ENCODE results near the gene CXCR4.
A peak's percentile ranks its signal among the peaks of the same experiment; 100 is the strongest.

Gene CXCR4

DNA sequence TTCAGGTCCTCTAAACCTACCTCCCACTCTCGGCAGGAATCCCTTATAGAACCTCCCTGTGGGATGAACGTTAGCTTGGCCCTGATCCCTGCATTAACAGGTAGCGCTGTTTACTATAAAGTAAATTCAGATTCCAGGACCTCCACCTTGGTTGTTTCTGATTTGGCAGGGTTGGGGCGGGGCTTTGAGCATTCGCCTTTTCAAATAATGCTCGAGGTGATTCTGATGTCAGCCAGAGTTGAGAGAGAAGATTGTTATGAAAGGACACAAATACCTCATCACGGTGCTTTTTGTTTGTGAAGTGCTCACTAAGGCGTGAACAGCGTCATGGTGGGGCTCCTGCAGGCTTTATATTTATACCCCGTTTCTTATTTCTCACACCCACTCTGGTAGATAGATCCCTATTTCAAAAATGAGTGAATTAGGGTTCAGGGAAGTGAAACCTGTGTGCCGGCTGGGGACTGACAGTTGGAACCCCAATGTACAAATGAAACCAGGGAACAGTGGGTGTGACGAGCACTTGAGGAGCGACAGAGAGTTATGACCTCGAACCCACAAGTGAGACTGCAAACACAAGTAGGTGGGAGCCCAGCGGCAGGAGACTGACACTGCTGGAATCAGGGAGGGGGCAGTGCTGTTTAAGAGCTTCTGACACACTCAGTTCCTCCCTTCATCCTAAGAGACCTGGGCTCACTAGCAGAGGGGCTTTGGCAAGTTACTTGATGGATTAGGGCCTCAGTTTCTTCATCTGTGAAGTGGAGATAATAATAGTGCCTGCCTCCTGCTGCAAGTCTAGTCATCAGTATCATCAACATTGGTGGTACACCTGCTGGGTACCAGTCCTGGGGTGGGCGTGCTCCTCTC lies 14.2 kb upstream of the CXCR4 start:
- DNase-seq (ENCODE audit: extremely low read depth in 1 of 2, low read depth in 1 of 2) = peak; percentile 39 to 67

- no peak for DNase-seq (ENCODE audit: extremely low read depth in 1 of 2, low read depth in 1 of 2)
Measured at GRCh38 chr2:136131484-136131960, 13.6 kb upstream of the CXCR4 start.

GRCh38 chr2:136130511-136130910 lies 12.6 kb upstream of the CXCR4 start:
- DNase-seq (ENCODE audit: extremely low read depth in 1 of 2, low read depth in 1 of 2) = no peak

DNA sequence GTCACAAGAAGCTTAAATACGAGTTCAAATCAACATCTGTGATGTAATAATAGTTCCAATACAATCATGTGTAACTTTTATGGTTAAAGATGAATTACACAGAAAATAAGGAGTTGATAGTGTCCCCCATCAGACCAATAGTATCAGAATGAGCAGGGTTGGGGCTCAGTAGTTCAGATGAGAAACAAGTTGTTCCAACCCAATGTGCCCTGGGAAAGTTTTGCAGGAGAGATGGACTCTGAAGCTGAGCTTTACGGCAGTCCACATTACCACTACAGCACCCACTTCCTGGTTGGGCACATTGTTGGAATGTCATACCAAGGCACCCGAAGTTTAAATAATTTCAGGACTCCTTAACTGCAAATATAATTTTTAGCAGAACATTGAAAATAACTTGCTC lies 12.1 kb upstream of the CXCR4 start:
- DNase-seq (ENCODE audit: extremely low read depth in 1 of 2, low read depth in 1 of 2) = no peak

DNA sequence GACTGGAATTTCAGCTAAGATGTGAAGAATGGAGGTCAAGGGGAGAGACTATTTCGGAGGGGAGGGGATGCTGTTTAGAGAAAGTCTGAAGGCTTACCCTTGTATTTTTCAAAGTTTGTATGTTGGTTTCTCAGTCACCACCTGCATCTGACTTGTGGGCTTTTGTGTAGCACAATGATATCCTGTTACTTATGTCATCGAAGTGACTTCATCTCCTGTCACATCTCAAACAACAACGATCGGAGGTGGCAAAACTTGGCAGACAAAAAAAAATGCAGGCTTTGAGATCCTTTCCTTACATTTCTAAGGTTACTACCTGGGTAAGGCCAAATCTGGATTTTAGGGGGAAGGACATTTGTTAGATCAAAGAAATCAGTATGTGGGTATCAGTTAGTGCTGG lies 11.7 kb upstream of the CXCR4 start:
- DNase-seq (ENCODE audit: extremely low read depth in 1 of 2, low read depth in 1 of 2) = no peak

- DNase-seq (ENCODE audit: extremely low read depth in 1 of 2, low read depth in 1 of 2) = no peak
Measured at GRCh38 chr2:136128905-136129304, 11.0 kb upstream of the CXCR4 start.

GRCh38 chr2:136128366-136128765 lies 10.4 kb upstream of the CXCR4 start:
- no peak for DNase-seq (ENCODE audit: extremely low read depth in 1 of 2, low read depth in 1 of 2)

- no peak for DNase-seq (ENCODE audit: extremely low read depth in 1 of 2, low read depth in 1 of 2)
Measured at GRCh38 chr2:136127356-136127755, 9.4 kb upstream of the CXCR4 start.

DNA sequence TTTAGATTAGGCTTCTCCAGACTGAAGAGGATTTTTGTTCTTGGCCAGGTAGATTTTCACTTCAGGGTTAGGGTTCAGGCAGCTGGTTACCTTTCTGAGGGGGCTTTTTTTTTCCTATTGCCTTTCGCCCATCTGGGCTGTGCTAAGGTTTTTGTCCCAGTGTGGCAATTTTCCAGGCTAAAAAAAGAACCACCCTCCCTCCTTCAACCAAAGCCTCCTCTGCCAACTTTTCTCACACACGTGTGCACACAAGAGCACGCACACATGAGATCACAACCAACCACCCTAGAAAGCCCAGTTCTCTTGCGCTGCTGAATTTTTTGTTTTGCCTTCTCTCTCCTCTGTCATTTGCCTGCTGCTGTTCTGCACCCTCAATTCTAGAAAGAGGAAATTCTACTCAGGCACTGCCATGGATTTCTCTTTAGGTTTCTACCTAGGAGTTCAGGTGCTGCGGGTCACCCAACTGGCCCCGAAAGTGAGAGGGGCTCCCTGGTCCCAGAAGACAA lies 8.5 kb upstream of the CXCR4 start:
- DNase-seq (ENCODE audit: extremely low read depth in 1 of 2, low read depth in 1 of 2) = no peak

GRCh38 chr2:136126021-136126420 lies 8.1 kb upstream of the CXCR4 start:
- no peak for DNase-seq (ENCODE audit: extremely low read depth in 1 of 2, low read depth in 1 of 2)

DNA sequence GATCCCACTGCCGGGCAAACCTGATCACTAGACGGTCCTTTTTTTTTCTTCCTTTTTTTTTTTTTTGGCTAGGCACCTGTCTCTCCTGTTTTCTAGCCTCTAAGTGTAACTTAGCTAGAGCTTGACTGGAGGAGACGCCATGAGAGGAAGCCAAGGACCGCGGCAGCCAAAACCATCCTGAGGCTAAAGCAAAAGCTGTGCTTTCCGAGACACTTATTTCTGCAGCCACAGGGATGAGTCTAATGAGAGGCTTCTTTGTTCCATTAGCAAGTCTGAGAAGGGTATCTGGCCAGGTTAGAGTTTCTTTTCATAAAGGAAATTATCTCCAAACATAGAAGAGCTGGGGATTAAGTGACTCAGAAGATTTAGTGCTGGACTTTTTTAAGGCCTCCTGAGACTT lies 7.3 kb upstream of the CXCR4 start:
- no peak for DNase-seq (ENCODE audit: extremely low read depth in 1 of 2, low read depth in 1 of 2)

DNA sequence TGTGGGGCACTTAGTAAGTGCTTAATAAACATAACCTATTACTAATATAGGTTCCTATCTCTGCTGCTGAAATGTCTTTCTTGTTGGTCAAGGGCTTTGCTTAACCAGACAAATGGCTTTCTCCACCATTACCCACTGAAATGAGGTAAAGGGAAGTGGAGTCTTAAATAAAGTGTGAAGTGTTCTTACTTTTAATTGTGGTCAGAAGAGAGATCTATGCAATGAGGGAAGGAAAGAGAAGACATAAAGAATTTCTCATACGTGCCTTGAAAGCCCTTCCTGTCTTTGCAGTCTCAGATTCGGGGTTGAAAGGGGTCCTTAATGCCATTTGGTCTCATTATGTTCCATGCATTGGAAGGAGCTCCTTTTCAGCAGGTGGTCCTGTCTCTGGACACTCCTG lies 6.9 kb upstream of the CXCR4 start:
- no peak for DNase-seq (ENCODE audit: extremely low read depth in 1 of 2, low read depth in 1 of 2)

DNA sequence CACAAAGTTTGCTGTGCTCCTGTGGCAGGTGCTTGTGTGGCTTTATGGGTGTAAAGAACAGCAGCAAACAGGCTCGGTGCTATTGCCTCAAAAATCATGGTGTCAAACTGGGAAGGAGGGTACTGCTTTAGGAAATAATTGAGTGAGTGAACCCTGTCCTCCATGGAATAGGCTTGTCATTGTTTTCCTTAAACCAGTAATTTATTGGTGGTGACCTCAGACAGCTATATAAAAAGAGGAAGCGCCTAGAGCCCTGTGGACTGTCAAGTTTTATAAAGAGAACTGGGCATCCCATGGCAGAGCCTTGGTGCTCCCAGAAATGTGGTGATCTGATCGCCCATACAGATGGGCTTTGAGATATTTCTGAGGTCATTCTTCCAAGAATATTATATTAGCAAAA lies 4.7 kb upstream of the CXCR4 start:
- no peak for DNase-seq (ENCODE audit: extremely low read depth in 1 of 2, low read depth in 1 of 2)

- DNase-seq (ENCODE audit: extremely low read depth in 1 of 2, low read depth in 1 of 2) = no peak
Measured at GRCh38 chr2:136121204-136121910, 3.4 kb upstream of the CXCR4 start.

DNA sequence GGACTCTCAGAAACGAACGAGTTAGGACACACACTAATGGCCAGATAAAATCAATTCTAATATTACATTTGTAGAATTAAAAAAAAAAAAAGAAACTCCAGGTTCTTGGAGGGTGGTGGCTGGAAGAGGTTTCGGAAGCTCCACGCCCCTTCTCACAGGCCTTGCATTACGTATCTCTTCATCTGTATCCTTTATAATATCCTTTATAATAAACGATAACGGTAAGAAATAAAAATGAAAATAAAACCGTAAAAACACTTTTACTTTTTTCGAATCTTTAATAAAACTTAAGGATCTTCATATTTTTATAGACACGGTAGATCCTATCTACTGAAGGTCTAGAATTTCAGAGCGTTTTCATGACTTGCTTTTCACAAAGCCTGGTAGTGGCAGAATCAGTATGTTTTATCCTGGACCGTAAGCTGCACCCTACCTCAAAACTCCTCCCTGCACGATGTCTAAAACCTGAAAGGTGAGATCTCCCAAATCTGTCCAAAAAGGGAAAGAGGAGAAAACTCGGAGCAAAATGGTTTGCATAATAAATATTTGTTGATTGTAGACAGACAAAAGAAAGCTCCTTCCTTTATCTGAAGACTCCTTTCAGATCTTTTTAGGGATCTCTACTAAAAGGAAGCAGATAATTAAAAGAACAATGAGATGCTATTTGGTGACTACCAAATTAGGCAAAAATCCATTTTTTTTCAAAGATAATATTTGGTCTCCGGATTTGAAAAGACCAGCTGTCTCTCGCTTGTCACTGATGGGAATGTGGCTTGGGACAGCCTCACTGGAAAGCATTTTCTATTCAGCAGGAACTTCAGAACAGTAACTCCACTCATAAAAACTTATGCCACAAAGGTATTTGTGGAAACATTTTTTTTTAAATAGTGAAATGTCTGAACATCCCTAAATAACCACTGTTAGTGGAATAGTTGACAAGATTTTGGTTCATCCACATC lies 2.0 kb upstream of the CXCR4 start:
- DNase-seq (ENCODE audit: extremely low read depth in 1 of 2, low read depth in 1 of 2) = no peak

- DNase-seq (ENCODE audit: extremely low read depth in 1 of 2, low read depth in 1 of 2) = peak; percentile 75 to 89
Measured at GRCh38 chr2:136118819-136119716, 1.1 kb upstream of the CXCR4 start.

DNA sequence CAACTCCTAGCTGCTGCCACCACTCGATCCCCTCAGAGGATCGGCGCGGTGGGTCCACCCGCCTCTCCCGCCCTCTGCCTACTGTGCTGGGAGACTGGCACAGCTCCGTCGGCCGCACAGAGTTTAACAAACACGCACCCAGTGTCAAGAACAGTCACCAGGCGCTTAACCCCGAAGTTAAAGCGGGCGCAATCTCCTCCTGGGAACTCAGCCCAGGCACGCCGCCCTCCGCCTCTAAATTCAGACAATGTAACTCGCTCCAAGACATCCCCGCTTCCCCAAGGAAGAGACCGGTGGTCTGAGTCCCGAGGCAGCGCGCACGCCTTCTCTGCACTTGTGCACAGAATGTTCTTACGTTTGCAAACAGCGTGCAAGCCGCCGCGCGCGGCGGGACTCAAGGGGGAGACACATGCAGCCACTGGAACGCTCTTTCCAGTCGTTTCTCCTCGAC lies 533 bp downstream of the CXCR4 start:
- DNase-seq (ENCODE audit: extremely low read depth in 1 of 2, low read depth in 1 of 2) = peak in 1 of 2 donors; percentile 39

GRCh38 chr2:136116813-136117390 lies 1.0 kb downstream of the CXCR4 start:
- peak in 1 of 2 donors; percentile 44 for DNase-seq (ENCODE audit: extremely low read depth in 1 of 2, low read depth in 1 of 2)

DNA sequence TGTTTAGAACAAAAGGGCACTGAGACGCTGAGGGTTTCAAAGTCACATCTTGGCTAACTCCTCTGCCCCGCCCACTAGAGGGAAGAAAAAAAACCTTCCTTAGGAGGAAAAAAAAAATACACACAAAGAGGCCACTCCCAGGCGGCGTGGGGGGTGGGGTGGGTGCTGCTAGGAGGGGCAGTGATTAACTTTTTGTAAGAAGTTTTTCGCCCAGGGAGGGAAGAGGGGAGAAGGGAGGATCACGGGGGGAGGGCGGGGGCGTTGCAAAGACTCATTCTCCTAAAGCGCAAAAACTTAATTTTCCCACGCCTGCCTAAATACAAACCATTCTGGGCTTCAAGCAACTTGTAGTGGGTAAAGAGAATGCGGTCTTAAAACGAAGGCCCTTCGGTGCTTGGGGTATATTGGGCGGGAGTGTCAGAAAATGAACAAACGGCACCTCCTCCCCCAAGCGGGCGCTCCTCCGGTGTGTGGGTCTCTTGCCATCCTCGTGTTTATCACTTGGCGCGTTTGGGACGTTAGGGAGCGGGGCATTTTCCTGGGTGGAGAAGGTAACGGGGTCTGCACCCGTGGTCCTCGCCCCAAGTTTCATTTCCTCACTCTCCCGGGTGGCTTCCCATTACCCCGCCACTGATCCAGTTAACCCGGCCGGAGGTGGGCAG lies 1.7 kb downstream of the CXCR4 start:
- DNase-seq (ENCODE audit: extremely low read depth in 1 of 2, low read depth in 1 of 2) = peak; percentile 72 to 74

All from activated CD8-positive, alpha-beta memory T cell treated with anti-CD3 and anti-CD28 coated beads for 1 hour (primary cell).